Measurements from ENCODE around the gene ERBB4. TPM values are rescaled to one million over a fixed set of nuclear protein-coding genes. Genes with fewer than 3 reads are reported as not detected.

The ERBB4 gene
- total RNA-seq, 1 donor from 2014 or later: 22.6 TPM

DNA sequence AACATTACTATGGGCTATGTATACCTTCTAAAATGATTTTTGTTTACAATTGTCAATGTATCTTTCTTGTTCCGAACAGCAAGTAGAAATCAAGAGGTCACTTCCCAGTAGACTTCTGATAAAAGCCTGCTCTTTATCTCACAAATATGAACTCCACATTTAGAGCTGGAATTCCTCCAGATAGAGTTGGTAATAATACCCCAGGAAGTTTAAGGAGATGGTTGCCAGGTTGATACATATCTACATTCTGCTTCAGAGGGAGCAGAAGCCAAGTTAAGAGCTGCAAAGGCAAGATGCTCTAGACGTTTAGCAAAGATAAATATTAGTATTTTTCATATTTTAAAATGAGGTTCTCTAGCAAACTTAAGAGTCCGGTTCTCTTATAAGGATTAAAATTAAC is 267.0 kb downstream of the ERBB4 start:
- TF ChIP-seq CTCF (IDR thresholded peaks at IDR 0.05): no peak
- Histone ChIP-seq H3K36me3 (no peaks in the 10 kb centered on the region), H3K27me3 (no peaks in the 10 kb centered on the region), H3K4me1 (no peaks in the 10 kb centered on the region), H3K9me3 (no peaks in the 10 kb centered on the region), H3K4me3 (no peak overlapping the region), H3K27ac (no peak overlapping the region)
- no peak for DNase-seq
- no peak for ATAC-seq
- intact Hi-C loops (cut with DNase I): no loop called here

- Histone ChIP-seq H3K27me3 (no peaks in the 10 kb centered on the region), H3K27ac (no peak overlapping the region), H3K9me3 (no peaks in the 10 kb centered on the region), H3K4me1 (no peaks in the 10 kb centered on the region), H3K36me3 (no peaks in the 10 kb centered on the region), H3K4me3 (no peak overlapping the region)
- intact Hi-C loops (cut with DNase I): no loop called here
- TF ChIP-seq CTCF (IDR thresholded peaks at IDR 0.05): no peak
- no peak for DNase-seq
- no peak for ATAC-seq
Observed at GRCh38 chr2:212269005-212269404, 269.6 kb downstream of the ERBB4 start.

GRCh38 chr2:212266297-212266696 is 272.3 kb downstream of the ERBB4 start:
- DNase-seq (no peak), ATAC-seq (no peak)
- no peaks in the 10 kb centered on the region for H3K27me3 ChIP-seq
- no peak overlapping the region for H3K27ac ChIP-seq
- H3K4me3 ChIP-seq: no peak overlapping the region
- no peaks in the 10 kb centered on the region for H3K4me1 ChIP-seq
- no peak for TF ChIP-seq CTCF (IDR thresholded peaks at IDR 0.05)
- intact Hi-C loops (cut with DNase I): no loop called here
- H3K36me3 ChIP-seq: no peaks in the 10 kb centered on the region
- no peaks in the 10 kb centered on the region for H3K9me3 ChIP-seq

DNA sequence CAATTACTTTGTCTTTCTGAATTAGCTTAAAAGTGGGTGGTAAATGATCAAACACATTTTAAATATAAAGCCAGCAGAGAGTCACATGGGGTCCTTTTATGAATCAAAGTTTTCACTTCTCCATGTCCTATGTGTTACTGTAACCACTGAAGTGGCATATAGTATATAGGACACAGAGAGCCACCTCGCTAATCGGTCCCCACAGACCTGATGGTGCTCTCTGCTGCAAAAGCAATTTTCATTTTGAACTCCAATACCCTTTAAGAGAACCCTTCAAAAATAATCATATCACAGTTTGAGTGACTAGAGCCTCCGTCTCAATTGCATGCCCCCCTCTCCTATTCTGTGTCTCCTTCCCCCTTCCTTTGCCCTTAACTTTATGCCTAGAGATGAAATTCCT is 272.8 kb downstream of the ERBB4 start:
- Histone ChIP-seq H3K4me3 (no peak overlapping the region), H3K9me3 (no peaks in the 10 kb centered on the region), H3K4me1 (no peaks in the 10 kb centered on the region), H3K36me3 (no peaks in the 10 kb centered on the region), H3K27me3 (no peaks in the 10 kb centered on the region), H3K27ac (no peak overlapping the region)
- DNase-seq (no peak), ATAC-seq (no peak)
- intact Hi-C loops (cut with DNase I): no loop called here
- TF ChIP-seq CTCF (IDR thresholded peaks at IDR 0.05): no peak

DNA sequence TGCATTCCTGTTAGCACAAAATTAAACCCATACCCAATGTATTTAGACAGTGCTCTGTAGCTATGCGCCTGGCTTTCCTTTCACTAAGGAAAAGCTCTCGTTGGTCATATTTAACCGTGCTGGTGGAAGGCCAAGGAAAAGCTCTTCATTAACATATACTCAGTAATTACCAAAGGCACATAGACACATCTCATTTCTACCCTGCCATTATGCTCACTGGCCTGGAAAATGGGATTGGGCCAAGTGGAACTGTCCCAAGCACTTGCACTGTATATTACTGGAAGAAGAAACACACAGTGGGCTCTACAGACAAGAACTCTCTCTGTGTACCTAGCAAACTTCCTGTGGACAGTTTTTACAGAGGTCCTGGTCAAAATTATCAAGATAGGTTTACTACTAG is 274.4 kb downstream of the ERBB4 start:
- ATAC-seq (no peak), DNase-seq (no peak)
- intact Hi-C loops (cut with DNase I): no loop called here
- no peaks in the 10 kb centered on the region for H3K36me3 ChIP-seq
- H3K27me3 ChIP-seq: no peaks in the 10 kb centered on the region
- TF ChIP-seq CTCF (IDR thresholded peaks at IDR 0.05): no peak
- H3K27ac ChIP-seq: no peak overlapping the region
- H3K9me3 ChIP-seq: no peaks in the 10 kb centered on the region
- no peak overlapping the region for H3K4me3 ChIP-seq
- H3K4me1 ChIP-seq: no peaks in the 10 kb centered on the region

DNA sequence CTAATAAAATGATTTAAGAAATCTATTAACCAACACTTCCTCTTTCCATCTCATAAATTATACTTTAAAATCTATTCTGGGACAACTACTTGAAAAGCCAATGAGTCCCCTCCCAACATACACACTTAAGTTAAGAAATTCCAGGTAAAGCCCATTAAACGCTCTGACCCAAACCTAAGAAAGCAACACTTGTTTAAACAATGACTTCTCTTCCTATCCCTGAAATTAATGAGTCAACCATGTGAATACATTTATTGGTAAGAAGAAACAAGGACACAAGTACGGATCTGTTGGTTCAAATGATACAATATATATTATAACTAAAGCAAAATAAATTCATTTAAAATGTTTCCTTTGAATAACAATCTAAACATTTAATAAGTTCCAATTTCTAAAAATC is 279.4 kb downstream of the ERBB4 start:
- no peaks in the 10 kb centered on the region for H3K9me3 ChIP-seq
- no peak for ATAC-seq
- TF ChIP-seq CTCF (IDR thresholded peaks at IDR 0.05): no peak
- no peak overlapping the region for H3K27ac ChIP-seq
- no peak overlapping the region for H3K4me3 ChIP-seq
- DNase-seq: no peak
- no peaks in the 10 kb centered on the region for H3K27me3 ChIP-seq
- no peaks in the 10 kb centered on the region for H3K36me3 ChIP-seq
- H3K4me1 ChIP-seq: no peaks in the 10 kb centered on the region
- intact Hi-C loops (cut with DNase I): no loop called here

Measured in upper lobe of right lung (tissue), 1 donor.